OCI-M2 (cell line): ENCODE results near the gene EMC7.

Experiments
- DNase-seq: peaks from one replicate; lab custom pipeline; 2025; ENCODE audit not compliant: unreplicated experiment; lab: John Stamatoyannopoulos, UW

The EMC7 gene

DNA sequence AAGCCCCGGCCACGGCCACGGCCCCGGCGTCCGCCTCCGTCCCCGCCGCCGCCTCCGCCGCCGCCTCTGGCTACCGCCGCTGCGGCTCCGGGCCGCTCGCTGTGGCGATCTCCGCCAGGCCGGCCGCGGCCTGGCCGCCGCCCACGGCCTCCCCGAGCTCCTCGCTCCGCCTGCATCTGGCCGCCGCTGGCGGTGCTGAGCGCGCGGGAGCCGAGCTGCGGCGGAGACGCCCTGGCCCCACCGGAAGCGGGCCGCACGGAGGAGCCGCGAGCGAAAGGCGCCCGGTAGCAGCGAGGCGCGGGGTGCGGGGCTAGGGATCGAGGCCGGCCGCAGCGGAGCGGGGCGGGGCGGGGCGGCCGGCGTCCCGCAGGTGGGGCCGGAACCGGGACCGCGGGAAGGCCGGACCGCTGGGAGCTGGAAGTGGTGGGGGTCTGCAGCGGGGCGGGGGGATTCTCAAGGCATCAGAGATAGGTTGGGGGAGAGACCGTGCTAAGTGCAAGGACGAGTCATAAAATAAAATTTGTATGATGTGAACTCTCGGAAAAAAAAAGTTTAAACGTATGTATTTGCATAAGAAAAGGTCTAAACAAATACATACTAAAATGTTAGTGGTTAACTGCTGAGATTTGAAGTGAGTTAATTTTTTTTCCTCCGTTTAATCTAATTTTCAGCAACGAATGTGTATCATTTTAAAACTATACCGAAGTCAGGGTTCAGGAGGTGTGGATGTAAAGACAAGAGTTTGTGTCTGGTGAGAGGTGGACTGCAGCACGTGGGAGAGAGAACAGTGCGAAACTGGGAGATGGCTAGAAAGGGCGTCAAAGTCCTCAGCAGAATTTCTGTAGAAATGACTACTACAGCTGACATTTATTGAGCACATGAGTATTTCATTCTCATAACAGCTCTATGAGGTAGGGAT lies 62.5 kb downstream of the EMC7 start, which contains the start of gene AVEN:
Gene AVEN (minus strand): TSS at position 334 of the 919 bp plus-strand sequence. CDS start 158 bp downstream, at position 176.
- no peak for DNase-seq

DNA sequence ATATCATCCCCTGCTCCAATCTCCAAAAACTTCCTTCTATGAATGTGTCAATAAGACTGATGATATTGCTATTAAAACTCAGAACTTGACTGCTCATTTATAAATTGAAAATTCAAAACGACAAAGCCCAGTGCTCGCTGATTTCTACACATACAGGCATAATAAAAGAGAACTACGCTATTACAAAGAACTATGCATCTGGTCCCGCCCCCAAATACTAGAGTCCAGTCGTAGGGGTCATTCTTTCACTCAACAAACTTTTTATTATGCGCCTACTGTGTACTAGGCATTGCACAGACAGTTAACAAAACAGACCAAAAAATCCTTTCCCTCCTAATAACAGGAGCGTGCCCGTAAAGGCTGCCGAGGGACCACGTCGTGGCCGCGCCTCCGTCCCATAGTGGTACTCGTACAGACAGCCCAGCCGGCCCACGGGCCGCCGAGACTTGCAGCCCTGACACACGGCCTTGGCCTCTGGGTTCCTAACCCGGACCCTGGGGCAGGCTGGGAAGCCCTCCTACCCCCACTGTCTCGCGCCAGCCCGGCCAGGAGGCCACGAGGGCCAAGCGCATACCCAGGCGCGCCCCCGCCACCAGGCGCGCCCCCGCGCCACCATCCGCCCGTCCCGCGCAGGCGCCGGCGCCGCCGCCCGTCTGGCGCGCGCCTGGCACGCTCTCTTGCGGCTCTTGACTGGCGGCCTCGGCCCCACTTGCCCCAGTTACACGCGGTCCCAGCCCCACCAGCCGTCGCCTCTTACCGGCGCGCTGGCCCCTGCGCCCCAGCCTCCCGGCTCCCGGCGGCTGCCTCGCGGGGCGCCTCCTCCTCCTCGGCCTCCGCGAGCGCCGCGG lies 63.4 kb downstream of the EMC7 start:
- no peak for DNase-seq
